LHCN-M2 (cell line): ENCODE data around the gene CALML3. TPM values are rescaled to one million over a fixed set of nuclear protein-coding genes. Genes with fewer than 3 reads are reported as not detected.
A peak's percentile ranks its signal among the peaks of the same experiment; 100 is the strongest.

ENCODE experiments used
- DNase-seq: peaks from one replicate; pipeline ENCODE4 v3.0.0-alpha.2; 2012; ENCODE audit warnings: low read depth
- total RNA-seq: library from RNA; depleted of rRNA; stranded (reverse); fragments of >200 nt; gene quantifications from 2 replicates; pipeline ENCODE4 v1.2.3, GENCODE V29; 2014

Gene CALML3
- total RNA-seq, 1 experiment from 2014 or later: not detected

- DNase-seq: no peak
Observed at GRCh38 chr10:5538892-5539651, 14.3 kb downstream of the CALML3 start.

GRCh38 chr10:5540080-5540479, 15.3 kb downstream of the CALML3 start:
- no peak for DNase-seq

DNA sequence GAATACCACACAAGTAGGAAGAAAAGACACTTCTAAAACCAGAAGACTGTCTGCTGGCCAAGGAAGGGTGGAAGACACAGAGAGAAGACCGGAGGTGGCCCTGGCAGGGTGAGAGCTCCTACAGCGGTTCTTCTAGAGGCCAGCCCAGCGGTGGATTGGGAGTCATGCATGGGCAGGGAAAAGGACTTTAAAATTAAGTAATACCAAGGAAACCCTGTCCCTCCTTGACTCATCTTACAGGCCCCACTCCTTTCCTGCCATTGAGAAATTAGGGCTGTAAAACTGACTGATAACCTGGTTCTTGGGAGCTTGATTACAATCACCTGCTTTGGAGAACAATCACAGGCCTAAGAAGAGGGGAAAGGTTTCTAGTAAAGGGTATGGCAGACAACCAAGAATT, 16.1 kb downstream of the CALML3 start:
- DNase-seq: no peak

DNA sequence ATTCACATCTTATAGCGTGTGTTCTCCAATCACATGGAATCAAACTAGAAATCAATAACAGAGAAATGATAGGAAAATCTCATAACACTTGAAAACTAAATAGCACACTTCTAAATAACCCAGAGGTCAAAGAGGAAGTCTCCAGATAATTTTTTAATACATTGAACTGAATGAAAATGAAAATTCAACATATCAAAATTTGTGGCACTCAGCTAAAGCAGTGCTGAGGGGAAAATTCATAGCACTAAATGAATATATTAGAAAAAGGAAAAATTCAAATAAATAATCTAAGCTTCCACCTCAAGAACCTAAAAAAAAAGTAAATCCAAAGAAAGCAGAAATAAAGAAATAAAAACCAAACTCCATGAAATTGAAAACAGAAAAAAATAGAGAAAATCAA, 17.3 kb downstream of the CALML3 start:
- DNase-seq: no peak

DNA sequence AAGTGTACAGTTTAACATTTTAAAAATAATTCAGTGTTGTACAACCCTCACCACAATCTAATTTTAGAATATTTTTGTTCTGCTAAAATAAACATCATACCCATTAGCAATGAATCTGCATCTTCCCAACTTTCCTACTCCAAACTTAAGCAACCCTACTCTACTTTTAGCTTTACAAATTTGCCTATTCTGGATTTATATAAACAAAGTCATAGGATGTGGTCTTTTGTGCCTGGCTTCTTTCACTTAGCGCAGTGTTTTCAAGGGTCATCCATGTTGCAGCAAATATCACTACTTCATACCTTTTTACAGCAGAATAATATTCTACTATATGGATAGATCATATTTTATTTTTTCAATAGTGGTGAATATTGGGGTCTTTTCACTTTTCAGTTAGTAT, 18.9 kb downstream of the CALML3 start:
- peak; percentile 47 for DNase-seq

DNA sequence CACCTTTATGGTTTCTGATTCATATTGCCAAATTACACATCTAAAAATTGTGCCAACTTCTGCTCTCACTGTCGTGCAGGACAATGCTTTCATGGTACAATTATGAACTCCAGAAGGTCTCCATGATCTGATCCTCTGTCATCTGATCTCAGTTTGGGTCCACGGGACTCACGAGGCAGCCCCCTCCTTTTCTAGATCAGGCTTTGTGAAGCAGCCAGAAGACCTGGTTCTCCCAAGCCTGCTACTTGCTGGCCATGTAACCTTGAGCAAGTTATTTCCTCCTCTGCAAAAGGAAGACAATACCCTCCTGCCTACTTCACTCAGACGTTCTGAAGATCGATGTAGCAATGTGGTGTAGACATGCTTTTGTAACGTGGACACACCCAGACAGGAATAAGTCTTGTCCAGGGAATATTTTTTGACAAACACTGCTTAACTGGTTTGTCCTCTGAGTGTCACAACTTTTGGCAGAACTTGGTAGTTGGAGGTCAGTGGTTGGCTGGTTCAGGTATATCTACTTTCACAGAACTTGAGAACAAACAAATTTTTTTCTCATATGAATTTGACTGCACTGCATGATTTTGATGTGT, 19.6 kb downstream of the CALML3 start:
- DNase-seq: no peak

GRCh38 chr10:5545011-5545410, 20.2 kb downstream of the CALML3 start:
- DNase-seq: no peak

DNA sequence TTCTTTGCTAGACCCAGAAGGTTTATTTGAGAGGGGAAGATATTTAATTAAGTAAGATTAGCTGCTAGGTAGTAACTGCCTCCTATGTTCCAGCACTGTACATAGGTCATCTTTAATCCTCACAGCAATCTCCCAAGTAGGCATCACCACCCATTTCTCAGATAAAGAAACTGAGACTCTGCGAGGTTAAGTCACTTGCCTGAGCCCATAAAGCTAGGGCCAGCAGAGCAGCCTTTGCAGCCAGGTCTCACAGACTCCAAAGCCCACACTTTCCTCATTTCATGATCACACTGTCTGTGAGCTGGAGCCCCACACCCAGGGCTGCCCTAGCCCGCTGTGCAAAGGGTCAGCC, 20.6 kb downstream of the CALML3 start:
- no peak for DNase-seq

GRCh38 chr10:5545778-5546710, 21.3 kb downstream of the CALML3 start:
- DNase-seq: peak; percentile 76

- peak; percentile 55 for DNase-seq
Observed at GRCh38 chr10:5546891-5547680, 22.3 kb downstream of the CALML3 start.

DNA sequence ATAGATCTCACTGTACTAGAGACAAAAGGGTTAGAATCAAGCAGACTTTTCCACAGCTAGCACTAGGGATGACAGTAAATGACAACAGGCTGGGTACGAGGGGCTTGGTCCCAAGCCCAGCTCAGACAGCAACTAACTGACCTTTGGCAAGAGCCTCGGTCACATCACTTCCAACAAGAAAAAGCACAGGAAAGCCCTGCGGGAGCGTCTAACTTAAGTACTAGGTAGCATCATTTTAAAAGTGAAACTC, 22.8 kb downstream of the CALML3 start:
- no peak for DNase-seq

DNA sequence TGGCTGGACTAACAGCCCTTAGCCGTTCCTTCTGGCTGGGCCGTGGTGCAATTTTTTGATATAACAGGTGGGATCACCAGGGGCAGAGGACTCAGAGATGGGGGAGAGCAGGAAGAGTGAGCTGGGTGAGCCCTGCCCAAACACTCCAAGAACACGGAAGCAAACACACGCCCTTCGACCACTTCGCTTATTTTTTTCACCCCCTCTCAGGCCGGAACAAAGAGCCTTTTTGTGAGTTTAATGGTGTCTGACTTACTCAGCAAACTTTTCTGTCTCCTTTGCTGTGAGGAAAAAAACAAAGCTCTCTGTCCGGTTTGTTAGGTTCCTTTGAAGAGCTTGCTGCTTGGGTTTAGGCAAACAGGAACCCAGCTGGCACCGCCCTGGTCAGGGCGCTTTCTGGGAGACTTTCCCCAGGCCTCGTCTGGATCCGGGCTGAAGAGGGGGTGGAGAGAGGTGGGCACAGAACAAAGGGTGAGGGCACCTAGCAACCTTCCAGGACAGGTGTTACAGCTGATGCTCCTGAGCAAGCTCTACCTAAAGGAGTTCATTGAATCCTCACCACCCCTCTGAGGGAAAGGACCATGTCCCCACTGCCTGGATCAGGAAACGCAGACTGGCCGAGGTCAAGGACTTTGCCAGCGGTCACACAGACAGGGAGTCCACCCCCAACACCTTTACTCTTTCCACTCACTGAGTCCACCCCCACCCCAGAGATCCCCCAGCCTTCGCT, 23.3 kb downstream of the CALML3 start:
- peak; percentile 43 for DNase-seq

GRCh38 chr10:5549462-5550249, 24.9 kb downstream of the CALML3 start:
- DNase-seq: no peak

DNA sequence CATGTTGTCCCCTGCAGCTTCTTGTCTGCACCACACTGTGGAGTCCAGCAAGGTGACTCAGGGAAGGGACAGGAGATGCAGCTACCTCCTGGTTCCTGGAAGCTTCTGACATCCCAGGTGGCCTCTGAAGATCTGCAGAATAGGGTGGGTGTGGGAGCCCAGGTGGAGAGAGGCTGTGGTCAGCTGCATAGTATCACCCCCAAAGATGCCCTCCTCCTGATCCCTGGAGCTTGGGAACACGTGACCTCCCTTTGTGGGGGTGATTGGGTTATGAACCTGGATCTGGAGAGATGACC, 25.4 kb downstream of the CALML3 start:
- no peak for DNase-seq

- no peak for DNase-seq
Observed at GRCh38 chr10:5550621-5551530, 26.1 kb downstream of the CALML3 start.

- DNase-seq: peak; percentile 79
Observed at GRCh38 chr10:5551531-5552375, 27.0 kb downstream of the CALML3 start.

DNA sequence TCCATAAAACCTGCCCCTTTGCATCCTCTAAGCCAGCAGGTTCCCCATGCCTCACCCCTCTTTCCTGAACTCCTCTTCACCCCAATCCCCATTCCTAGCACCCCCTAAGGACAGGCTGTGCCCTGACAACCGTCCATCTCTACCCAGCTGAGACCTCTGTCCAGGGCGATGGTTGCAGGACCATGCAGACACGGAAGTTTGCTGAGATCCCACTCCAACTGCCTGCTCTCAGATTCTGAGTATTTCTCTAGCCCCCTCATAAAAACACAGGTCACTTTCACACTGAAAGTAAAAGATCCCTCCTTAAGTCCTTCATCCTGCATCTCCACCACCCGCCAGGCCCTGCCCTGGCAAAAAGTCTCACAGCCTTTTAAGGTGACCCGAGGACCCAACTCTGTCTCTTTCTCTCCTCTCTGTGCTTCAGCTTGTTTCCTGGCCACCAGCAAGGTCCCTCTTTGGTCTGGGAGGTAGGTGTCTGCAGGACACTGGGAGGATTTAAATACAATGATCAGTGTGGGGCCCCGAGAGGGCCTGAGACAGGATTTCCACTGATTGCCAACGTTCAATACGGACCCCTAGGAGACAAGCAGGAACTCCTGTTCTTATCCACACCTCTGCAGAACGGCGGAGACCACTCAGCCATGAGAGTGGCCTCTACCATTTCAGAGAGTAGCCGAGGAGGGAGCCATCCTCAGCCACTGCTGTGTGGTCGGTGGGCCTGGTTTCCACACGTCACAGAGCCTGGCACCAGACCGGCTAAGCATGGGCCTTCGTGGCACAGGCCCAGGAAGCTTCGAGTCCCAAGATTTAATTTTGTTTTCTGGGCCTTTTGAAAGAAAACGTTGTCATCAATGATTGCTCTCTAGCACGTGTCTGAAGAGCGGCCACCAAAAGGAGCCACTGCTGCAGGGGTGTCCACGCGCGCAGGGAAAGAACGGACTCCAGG, 27.9 kb downstream of the CALML3 start:
- no peak for DNase-seq
